Fibroblast of lung (primary cell): ENCODE data around the gene FLNB. TPM values are rescaled to one million over a fixed set of nuclear protein-coding genes. Genes with fewer than 3 reads are reported as not detected.

Experiments used
- DNase-seq, 2 donors: peaks; one replicate each; pipeline versions ENCODE4 v3.0.0 to v3.0.0-alpha.2; 2010; ENCODE audit warnings: low read depth in 2 of 2
- H2AFZ ChIP-seq: 2 replicates; pipeline ENCODE4 v1.5.1; 2012; ENCODE audit warnings: low read length, control low read depth, inconsistent platforms
- H3K27ac ChIP-seq: 2 replicates; pipeline ENCODE4 v1.5.1; 2011; ENCODE audit warnings: low read length, control low read depth; ENCODE audit not compliant: insufficient read depth
- H3K27me3 ChIP-seq: 2 replicates; pipeline ENCODE4 v1.5.1; 2011; ENCODE audit warnings: mild to moderate bottlenecking, low read length; ENCODE audit not compliant: control insufficient read depth, insufficient read depth
- H3K36me3 ChIP-seq: 2 replicates; pipeline ENCODE4 v1.5.1; 2011; ENCODE audit warnings: low read length; ENCODE audit not compliant: control insufficient read depth, insufficient read depth
- H3K4me1 ChIP-seq: 2 replicates; pipeline ENCODE4 v1.5.1; 2011; ENCODE audit warnings: low read length; ENCODE audit not compliant: control insufficient read depth, insufficient read depth; ENCODE audit errors: extremely low read depth
- H3K4me2 ChIP-seq: 2 replicates; pipeline ENCODE4 v1.5.1; 2011; ENCODE audit warnings: low read length, control low read depth; ENCODE audit not compliant: insufficient read depth; ENCODE audit errors: extremely low read depth
- H3K4me3 ChIP-seq, 4 experiments: fragments of 200-600 bp in 1 of 4; sonication (generic) in 1 of 4; replicated peaks in 1 of 4; 2 replicates each; pipeline ENCODE4 v1.5.1; 2011 to 2016; ENCODE audit warnings: low read length in 4 of 4, low read depth in 3 of 4, mild to moderate bottlenecking in 3 of 4, control low read depth in 2 of 4, inconsistent platforms in 1 of 4, mixed read lengths in 1 of 4; ENCODE audit not compliant: insufficient read depth in 1 of 4; ENCODE audit errors: control extremely low read depth in 1 of 4
- H3K79me2 ChIP-seq: 2 replicates; pipeline ENCODE4 v1.5.1; 2012; ENCODE audit warnings: mild to moderate bottlenecking, low read length, inconsistent platforms; ENCODE audit not compliant: control insufficient read depth, insufficient read depth
- H3K9ac ChIP-seq: 2 replicates; pipeline ENCODE4 v1.5.1; 2011; ENCODE audit warnings: mild to moderate bottlenecking, low read length, control low read depth; ENCODE audit not compliant: insufficient read depth
- H3K9me3 ChIP-seq: 2 replicates; pipeline ENCODE4 v1.5.1; 2012; ENCODE audit warnings: low read depth, low read length; ENCODE audit not compliant: control insufficient read depth, insufficient read depth
- H4K20me1 ChIP-seq: 2 replicates; pipeline ENCODE4 v1.5.1; 2011; ENCODE audit warnings: low read length; ENCODE audit not compliant: control insufficient read depth, insufficient read depth; ENCODE audit errors: extremely low read depth
- EZH2 ChIP-seq: IDR thresholded peaks from 2 replicates; pipeline ENCODE4 v1.5.1; 2012; ENCODE audit warnings: low read length, control low read depth, mild to moderate bottlenecking; ENCODE audit errors: missing control alignments
- polyA plus RNA-seq, 2 donors: library from polyadenylated mRNA; depleted of rRNA in 1 of 2; stranded (reverse) in 1 of 2; unstranded in 1 of 2; fragments of >200 nt; gene quantifications; 2 replicates each; pipeline ENCODE4 v1.2.1, GENCODE V29; 2011 to 2012; ENCODE audit warnings: missing spikeins in 1 of 2
- total RNA-seq: library from RNA; depleted of rRNA; stranded (reverse); fragments of >200 nt; gene quantifications from 2 replicates; pipeline ENCODE4 v1.2.1, GENCODE V29; 2014
- TF ChIP-seq, protein P1 (sequence below), 2 donors: IDR thresholded peaks in 1 of 2; conservative IDR thresholded peaks in 1 of 2; 1 replicate in 1 of 2; 2 replicates in 1 of 2; pipeline ENCODE4 v1.5.1; 2011 to 2012; ENCODE audit warnings: low read length in 2 of 2, control low read depth in 1 of 2, inconsistent platforms in 1 of 2, low read depth in 1 of 2, mild to moderate bottlenecking in 1 of 2

The FLNB gene
- total and polyA plus RNA-seq, 2 donors (not counting 1 experiment from before 2014, with no cell fraction given) = 81.7 to 105 TPM

DNA sequence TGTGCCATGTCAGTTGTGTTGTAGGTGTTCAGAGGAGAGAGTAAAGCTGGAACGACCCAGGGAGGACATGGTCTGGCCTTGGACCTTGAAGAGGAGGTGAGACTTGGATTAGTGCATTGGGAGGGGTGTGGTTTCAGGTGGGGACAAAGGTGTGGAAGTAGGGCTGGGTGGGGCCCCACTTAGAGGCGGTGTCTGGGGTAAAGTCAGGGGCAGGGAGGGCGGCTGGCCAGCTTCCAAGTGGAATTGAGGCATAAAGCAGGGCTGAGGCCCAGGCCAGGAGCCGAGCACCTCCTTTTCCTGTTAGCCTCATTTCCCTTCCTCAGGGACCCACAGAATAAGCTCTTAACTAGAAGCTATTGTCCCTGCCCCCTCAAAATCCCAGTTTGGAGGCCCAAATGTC is 36.2 kb upstream of the FLNB start:
- H3K27ac ChIP-seq = no peak overlapping the region
- H3K4me1 ChIP-seq = peaks cover 16% of the 10 kb centered on the region
- no peak overlapping the region for H2AFZ ChIP-seq
- no peak overlapping the region for H3K4me2 ChIP-seq
- H3K27me3 ChIP-seq = no peaks in the 10 kb centered on the region
- no peak overlapping the region for H3K4me3 ChIP-seq
- H3K9ac ChIP-seq = no peak overlapping the region
- no peaks in the 10 kb centered on the region for H3K79me2 ChIP-seq
- no peaks in the 10 kb centered on the region for H4K20me1 ChIP-seq
- no peaks in the 10 kb centered on the region for H3K36me3 ChIP-seq
- no peak for DNase-seq
- no peaks in the 10 kb centered on the region for H3K9me3 ChIP-seq
- TF ChIP-seq, protein P1, sequence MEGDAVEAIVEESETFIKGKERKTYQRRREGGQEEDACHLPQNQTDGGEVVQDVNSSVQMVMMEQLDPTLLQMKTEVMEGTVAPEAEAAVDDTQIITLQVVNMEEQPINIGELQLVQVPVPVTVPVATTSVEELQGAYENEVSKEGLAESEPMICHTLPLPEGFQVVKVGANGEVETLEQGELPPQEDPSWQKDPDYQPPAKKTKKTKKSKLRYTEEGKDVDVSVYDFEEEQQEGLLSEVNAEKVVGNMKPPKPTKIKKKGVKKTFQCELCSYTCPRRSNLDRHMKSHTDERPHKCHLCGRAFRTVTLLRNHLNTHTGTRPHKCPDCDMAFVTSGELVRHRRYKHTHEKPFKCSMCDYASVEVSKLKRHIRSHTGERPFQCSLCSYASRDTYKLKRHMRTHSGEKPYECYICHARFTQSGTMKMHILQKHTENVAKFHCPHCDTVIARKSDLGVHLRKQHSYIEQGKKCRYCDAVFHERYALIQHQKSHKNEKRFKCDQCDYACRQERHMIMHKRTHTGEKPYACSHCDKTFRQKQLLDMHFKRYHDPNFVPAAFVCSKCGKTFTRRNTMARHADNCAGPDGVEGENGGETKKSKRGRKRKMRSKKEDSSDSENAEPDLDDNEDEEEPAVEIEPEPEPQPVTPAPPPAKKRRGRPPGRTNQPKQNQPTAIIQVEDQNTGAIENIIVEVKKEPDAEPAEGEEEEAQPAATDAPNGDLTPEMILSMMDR (conservative IDR thresholded peaks at IDR 0.05 in 1 of 2, IDR thresholded peaks at IDR 0.05 in 1 of 2; ENCODE audit: low read depth in 1 of 2, low read length in 2 of 2) = no peak
- TF ChIP-seq EZH2 = no peak

DNA sequence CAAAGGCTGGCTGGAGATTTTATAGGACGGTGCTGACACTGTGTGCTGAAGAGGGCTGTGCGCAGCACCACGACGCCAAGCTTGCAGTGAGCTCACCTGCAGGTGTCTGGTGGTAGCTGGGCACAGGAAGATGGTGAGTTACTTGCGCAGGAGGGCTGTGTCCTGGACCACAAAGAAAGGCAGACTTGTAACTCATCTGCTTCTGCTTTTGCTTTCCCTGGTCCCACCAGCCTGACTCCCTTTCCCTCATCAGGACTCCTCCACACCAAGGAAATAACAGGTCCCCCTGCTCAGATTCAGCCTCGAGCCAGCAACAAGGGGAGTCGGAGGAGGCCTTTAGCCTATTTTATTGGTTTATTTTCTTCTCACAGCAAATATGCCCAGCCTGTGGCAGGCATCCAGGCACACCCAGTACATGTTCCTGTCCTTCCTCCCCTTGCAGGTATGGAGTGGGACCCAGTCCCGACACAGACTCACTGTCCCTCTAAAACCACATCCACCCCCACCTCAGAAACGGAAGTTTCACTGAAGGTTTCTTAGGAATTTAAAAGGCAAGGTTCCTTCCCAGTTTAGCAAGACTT is 35.6 kb upstream of the FLNB start:
- H3K4me2 ChIP-seq = no peak overlapping the region
- peaks cover 16% of the 10 kb centered on the region for H3K4me1 ChIP-seq
- no peak overlapping the region for H3K27ac ChIP-seq
- TF ChIP-seq EZH2 = no peak
- TF ChIP-seq, protein P1 (conservative IDR thresholded peaks at IDR 0.05 in 1 of 2, IDR thresholded peaks at IDR 0.05 in 1 of 2; ENCODE audit: low read depth in 1 of 2, low read length in 2 of 2) = no peak
- no peak overlapping the region for H3K9ac ChIP-seq
- H2AFZ ChIP-seq = no peak overlapping the region
- no peaks in the 10 kb centered on the region for H4K20me1 ChIP-seq
- no peaks in the 10 kb centered on the region for H3K27me3 ChIP-seq
- no peaks in the 10 kb centered on the region for H3K79me2 ChIP-seq
- no peaks in the 10 kb centered on the region for H3K36me3 ChIP-seq
- no peaks in the 10 kb centered on the region for H3K9me3 ChIP-seq
- no peak overlapping the region for H3K4me3 ChIP-seq
- DNase-seq = no peak

DNA sequence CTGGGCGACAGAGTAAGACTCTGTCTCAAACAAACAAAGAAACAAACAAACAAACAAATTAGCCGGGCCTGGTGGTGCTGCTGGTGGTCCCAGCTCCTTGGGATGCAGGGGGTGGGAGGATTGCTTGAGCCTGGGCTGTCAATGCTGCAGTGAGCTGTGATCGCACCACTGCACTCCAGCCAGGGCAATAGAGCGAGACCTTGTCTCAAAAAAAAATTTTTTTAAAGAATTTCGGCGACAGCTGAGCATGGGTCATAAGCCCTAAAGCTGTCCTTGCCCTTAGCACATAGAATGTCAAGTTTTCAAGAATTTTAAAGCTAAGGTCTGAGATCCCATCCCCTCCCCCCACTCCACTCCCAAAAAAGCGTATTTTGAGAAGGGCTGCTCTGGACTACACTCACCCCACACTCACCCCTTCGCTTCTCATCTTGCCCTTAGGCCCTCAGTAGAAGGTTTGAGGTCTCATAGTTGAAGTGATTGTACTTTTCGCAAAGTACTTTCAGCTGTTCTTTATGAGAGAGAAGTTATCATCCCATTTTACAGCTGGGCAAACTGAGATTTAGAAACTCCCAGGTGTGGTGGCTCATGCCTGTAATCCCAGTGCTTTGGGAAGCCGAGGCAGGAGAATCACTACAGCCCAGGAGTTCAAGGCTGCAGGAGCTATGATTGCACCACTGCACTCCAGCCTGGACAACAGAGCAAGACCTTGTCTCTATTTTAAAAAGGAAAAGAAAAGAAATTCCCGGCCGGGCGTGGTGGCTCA is 34.3 kb upstream of the FLNB start:
- Histone ChIP-seq H3K9me3 (no peaks in the 10 kb centered on the region), H3K36me3 (no peaks in the 10 kb centered on the region), H3K4me1 (peaks cover 21% of the 10 kb centered on the region), H3K79me2 (no peaks in the 10 kb centered on the region), H3K27me3 (no peaks in the 10 kb centered on the region), H3K27ac (peak overlapping the region; percentile 75), H2AFZ (no peak overlapping the region), H4K20me1 (no peaks in the 10 kb centered on the region), H3K4me2 (no peak overlapping the region), H3K4me3 (no peak overlapping the region), H3K9ac (no peak overlapping the region)
- TF ChIP-seq, protein P1 (conservative IDR thresholded peaks at IDR 0.05 in 1 of 2, IDR thresholded peaks at IDR 0.05 in 1 of 2; ENCODE audit: low read depth in 1 of 2, low read length in 2 of 2) = no peak
- TF ChIP-seq EZH2 = no peak
- DNase-seq = no peak
